OCI-LY7 (cell line): ENCODE measurements around the gene NLGN1.

ENCODE experiments used
- EZH2phosphoT487 ChIP-seq: fragments of 200-600 bp; sonication (generic); IDR thresholded peaks from 2 replicates; pipeline ENCODE4 v1.6.1; 2018; ENCODE audit warnings: low read depth, borderline replicate concordance, mild to moderate bottlenecking, mixed run types, antibody characterized with exemption, low read length, moderate library complexity, mixed read lengths
- TF ChIP-seq, protein P1 (sequence below): fragments of 200-600 bp; sonication (generic); conservative IDR thresholded peaks from 2 replicates; pipeline ENCODE4 v1.5.1; 2014; ENCODE audit warnings: mild to moderate bottlenecking, antibody characterized with exemption, low read length, moderate library complexity, mixed read lengths

DNA sequence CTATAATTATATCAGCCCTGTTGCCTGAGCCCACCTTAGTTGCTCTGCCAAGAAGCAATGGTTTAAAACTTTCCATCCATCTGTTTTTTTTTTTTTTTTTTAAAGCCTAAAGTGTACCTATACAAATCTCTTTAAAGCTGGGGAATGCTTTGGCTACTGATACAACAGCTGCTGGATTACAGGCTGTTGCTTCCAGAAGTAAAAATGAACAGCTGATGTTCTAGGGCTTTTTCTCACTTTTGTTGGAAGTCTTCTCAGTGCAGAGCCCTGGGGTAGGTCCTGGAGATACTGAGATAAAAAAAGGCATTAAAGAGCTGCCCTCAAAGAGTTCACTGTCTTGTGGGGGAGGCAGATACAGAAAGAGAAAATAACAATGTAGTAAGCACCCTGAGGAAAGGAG lies 218.1 kb downstream of the NLGN1 start:
- TF ChIP-seq, protein P1, sequence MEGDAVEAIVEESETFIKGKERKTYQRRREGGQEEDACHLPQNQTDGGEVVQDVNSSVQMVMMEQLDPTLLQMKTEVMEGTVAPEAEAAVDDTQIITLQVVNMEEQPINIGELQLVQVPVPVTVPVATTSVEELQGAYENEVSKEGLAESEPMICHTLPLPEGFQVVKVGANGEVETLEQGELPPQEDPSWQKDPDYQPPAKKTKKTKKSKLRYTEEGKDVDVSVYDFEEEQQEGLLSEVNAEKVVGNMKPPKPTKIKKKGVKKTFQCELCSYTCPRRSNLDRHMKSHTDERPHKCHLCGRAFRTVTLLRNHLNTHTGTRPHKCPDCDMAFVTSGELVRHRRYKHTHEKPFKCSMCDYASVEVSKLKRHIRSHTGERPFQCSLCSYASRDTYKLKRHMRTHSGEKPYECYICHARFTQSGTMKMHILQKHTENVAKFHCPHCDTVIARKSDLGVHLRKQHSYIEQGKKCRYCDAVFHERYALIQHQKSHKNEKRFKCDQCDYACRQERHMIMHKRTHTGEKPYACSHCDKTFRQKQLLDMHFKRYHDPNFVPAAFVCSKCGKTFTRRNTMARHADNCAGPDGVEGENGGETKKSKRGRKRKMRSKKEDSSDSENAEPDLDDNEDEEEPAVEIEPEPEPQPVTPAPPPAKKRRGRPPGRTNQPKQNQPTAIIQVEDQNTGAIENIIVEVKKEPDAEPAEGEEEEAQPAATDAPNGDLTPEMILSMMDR, result no peak
- TF ChIP-seq EZH2phosphoT487, result no peak
